HFF-Myc (cell line): Measurements from ENCODE around the gene CREM.

ENCODE experiments used
- DNase-seq: peaks from one replicate; pipeline ENCODE4 v3.0.0-alpha.2; 2011; ENCODE audit warnings: low read depth; ENCODE audit errors: extremely low read depth
- H3K4me3 ChIP-seq: replicated peaks from 2 replicates; pipeline ENCODE4 v1.5.1; 2011; ENCODE audit warnings: low read depth, mild to moderate bottlenecking, control low read depth, low read length
- TF ChIP-seq, protein P1 (sequence below): IDR thresholded peaks from 2 replicates; pipeline ENCODE4 v1.5.1; 2012; ENCODE audit warnings: mild to moderate bottlenecking, low read depth, low read length, control low read depth; ENCODE audit errors: missing control alignments

The CREM gene

DNA sequence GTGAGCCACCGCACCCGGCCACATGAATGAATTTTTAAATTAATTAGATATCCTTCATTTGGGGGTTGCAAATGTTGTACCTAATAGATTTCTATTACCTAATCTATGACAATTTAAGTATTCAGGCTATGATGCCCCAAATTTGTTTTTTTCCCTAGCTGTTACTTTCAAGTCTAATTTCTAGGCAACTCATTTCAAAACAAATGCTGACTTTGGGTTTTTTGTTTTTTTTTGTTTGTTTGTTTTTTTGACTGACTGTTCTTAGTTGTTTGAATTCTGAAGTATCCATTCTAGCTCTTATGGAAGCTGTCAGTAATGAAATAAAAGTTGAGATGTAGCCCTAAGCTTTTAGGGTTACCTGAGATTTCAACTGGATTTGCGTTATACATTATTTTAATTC, 62.3 kb downstream of the CREM start:
- TF ChIP-seq, protein P1, sequence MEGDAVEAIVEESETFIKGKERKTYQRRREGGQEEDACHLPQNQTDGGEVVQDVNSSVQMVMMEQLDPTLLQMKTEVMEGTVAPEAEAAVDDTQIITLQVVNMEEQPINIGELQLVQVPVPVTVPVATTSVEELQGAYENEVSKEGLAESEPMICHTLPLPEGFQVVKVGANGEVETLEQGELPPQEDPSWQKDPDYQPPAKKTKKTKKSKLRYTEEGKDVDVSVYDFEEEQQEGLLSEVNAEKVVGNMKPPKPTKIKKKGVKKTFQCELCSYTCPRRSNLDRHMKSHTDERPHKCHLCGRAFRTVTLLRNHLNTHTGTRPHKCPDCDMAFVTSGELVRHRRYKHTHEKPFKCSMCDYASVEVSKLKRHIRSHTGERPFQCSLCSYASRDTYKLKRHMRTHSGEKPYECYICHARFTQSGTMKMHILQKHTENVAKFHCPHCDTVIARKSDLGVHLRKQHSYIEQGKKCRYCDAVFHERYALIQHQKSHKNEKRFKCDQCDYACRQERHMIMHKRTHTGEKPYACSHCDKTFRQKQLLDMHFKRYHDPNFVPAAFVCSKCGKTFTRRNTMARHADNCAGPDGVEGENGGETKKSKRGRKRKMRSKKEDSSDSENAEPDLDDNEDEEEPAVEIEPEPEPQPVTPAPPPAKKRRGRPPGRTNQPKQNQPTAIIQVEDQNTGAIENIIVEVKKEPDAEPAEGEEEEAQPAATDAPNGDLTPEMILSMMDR = no peak
- H3K4me3 ChIP-seq = no peak overlapping the region
- no peak for DNase-seq

DNA sequence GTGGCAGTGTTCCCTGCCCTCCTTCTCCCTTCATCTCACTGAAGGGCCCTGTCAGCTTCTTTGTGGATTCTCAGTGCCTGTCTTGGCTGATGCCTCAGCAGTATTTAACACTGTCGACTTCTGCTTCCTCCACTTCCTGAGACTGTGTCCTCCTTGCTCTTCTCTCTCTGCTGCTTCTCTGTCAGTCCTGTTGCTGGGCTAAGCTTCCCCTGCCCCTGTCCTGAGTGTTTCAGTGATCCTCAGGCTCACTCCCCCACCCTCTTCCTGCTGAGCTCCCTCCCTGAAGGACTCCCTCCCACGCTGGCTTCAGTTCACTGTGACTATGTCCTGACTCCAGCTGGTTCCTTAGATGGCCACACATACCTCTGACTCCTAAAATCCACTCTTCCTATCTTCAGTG, 64.9 kb downstream of the CREM start:
- H3K4me3 ChIP-seq = no peak overlapping the region
- no peak for DNase-seq
- TF ChIP-seq, protein P1 = no peak

DNA sequence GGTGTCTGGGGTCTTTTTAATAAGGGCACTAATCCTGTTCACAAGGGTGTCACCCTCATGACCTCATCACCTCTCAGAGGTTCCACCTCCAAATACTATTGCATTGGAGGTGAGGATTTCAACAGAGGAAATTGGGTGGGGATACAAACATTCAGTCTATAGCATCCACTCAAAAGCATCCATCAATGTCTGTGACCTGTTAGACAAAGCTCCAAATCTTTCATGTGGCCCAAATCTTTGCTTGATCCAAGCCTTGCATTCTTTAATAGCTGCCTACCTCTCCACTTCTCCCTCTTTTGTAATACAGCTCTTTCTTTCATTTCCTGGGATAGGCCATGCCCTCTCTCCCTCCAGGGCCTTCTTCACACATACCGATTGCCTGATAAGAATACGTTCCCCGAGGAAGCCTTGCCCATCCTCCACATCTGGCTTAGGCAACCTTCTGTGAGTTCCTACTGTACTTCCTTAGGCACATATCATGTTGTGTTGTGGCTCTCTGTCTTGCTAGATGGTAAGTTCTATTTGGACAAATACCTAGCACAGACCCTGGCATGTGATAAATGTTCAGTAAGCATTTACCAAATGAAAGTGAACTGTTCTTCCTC, 66.1 kb downstream of the CREM start:
- no peak overlapping the region for H3K4me3 ChIP-seq
- DNase-seq = no peak

DNA sequence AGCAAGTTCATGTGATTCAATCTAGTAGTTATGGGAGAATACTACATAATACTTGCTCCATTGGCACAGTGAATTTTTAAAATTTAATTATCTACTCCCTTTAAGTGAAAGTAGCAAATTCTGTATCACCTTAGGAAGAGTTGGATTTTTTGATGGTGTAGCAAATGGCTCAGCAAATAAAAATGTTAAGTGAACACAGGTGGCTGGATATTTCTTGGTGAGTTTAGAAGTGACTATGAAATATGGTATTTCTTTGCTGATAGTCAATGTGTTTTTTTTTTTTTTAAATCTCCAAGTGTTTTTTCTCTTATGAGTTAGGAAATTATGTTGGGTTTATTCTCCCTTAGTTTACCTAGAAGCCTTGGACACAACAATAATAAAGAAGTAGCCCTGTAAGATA, 67.8 kb downstream of the CREM start:
- TF ChIP-seq, protein P1 = no peak
- DNase-seq = no peak
- H3K4me3 ChIP-seq = no peak overlapping the region

More for the DNA sequence above, 66.1 kb downstream of the CREM start:
- TF ChIP-seq, protein P1 = no peak

DNA sequence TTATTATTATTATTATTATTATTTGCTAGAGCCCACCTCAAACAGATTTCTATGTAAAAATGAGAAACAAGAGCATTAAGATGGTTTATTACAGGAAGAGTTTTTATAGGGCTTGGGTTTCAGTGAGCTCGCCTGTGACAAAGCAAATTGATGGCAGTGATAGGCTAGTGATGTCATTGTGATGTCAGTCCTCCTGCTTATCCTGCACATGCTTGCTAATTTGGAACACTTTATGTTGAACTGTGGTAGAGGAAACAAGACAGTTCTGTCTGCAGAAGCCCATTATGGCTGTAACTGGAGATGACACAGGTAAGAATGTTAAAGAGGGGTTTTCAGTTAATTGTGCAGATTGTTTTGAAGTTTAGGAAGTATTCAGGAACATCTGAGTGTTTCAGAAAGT, 68.3 kb downstream of the CREM start:
- H3K4me3 ChIP-seq = peak overlapping the region; percentile 41
- TF ChIP-seq, protein P1 = no peak
- DNase-seq = peak; percentile 56

DNA sequence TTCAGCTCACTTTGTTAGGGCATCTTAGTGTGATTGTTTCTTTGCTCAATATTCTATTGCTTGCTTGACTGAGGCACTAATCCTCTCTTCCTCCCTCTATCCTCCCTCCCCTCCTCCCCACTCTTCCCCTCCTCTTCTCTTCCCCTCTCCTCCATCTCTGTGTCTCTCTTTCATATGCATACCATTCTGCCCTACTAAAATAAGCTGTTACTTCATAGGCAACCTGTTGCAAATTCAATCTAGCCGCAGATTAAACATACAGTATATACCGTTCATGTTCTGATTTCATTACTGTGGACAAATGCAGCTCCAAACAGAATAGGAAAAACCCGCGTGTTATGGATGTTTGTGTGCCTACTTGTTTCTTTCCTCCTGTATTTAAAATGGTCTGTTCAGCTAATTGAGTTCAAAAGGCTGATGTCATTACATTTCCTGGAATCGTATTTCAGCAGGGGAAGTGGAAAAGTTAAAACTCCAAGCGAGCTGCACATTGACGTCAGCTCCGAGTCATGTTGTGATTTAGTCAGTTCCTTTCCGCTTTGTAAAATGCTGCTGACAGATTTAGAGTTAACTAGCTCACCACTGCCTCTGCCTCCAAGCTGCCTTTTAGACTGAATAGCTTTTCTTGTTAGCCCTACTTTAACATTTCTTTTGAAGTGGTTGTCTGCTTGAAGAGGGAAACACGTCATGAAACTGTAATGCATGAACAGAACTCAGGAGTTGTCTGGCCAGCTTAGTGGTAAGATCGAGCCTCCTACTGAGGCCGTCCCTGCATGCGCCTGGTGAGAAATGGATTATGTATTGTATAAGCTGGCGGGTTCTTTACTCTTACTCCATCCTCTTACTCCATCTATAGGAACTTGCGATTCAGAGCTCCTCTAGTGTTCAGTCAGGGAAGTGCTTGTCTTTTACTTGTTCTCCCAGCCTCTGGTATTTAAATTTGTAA, 69.0 kb downstream of the CREM start:
- TF ChIP-seq, protein P1 = peak; percentile 72
- H3K4me3 ChIP-seq = peak overlapping the region; percentile 41
- peak; percentile 95 for DNase-seq
